ENCODE results near the gene CHFR. TPM values are rescaled to one million over a fixed set of nuclear protein-coding genes. Genes with fewer than 3 reads are reported as not detected.

CHFR gene
- total and polyA plus RNA-seq, 4 donors: 7.0 to 23.4 (median 14.6) TPM

- TF ChIP-seq ATF3 (IDR thresholded peaks at IDR 0.05) (no peak), YY1 (IDR thresholded peaks at IDR 0.05) (no peak), CTCF (IDR thresholded peaks at IDR 0.05; ENCODE audit: low read depth, low read length, missing input control) (no peak), TAF1 (conservative IDR thresholded peaks at IDR 0.05) (no peak)
Observed at GRCh38 chr12:132926415-132926833, 39.0 kb upstream of the CHFR start (continued).

DNA sequence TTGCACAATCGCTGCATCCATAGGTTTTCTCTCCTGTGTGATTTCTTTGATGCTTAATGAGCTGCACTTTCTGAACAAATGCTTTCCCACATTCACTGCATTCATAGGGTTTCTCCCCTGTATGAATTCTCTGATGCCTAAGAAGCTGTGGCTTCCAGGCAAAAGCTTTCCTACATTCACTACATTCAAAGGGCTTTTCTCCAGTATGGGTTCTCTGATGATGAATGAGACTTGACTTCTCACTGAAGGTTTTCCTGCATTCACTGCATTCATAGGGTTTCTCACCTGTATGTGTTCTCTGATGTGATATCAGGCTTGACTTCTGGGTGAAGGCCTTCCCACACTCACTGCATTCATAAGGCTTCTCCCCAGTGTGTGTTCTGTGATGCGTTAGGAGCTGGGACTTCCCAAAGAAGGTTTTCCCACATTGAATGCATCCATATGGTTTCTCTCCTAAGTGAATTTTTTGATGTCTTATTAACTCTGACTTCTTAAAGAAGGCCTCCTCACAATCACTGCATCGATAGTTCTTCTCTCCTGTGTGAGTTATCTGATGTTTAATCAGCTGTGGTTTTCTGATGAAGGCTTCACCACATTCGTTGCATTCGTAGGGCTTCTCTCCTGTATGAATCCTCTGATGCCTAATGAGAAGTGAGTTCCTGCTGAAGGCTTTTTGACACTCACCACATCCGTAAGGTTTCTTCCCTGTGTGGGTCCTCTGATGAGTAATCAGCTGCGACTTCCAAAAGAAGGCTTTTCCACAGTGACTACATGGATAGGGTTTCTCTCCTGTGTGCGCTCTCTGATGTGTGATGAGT, 38.4 kb upstream of the CHFR start:
- H3K9me3 ChIP-seq (ENCODE audit: control insufficient read depth in 4 of 4, low read length in 3 of 4): peaks cover 54 to 93% (median 78%) of the 10 kb centered on the region in 4 donors
- no peak overlapping the region for H3K9ac ChIP-seq (ENCODE audit: low read depth in 1 of 2, low read length in 2 of 2)
- H3K27ac ChIP-seq (ENCODE audit: low read depth in 1 of 2, low read length in 2 of 2): no peak overlapping the region
- peak overlapping the region in 2 of 3 donors; percentile 61 to 73 for H3K4me3 ChIP-seq (ENCODE audit: low read depth in 1 of 3, low read length in 3 of 3)
- H3K27me3 ChIP-seq (ENCODE audit: control insufficient read depth in 4 of 4, insufficient read depth in 4 of 4, low read length in 3 of 4): no peaks in the 10 kb centered on the region
- WGBS: 98% methylated on average over 8 of the region's 8 CpGs
- H3K4me1 ChIP-seq (ENCODE audit: control insufficient read depth in 4 of 4, insufficient read depth in 4 of 4, low read length in 3 of 4): no peaks in the 10 kb centered on the region
- peaks cover 2 to 39% (median 25%) of the 10 kb centered on the region in 4 donors for H3K36me3 ChIP-seq (ENCODE audit: control insufficient read depth in 4 of 4, insufficient read depth in 3 of 4, low read depth in 1 of 4, low read length in 3 of 4)
- DNase-seq (ENCODE audit: low spot score): no peak
- TF ChIP-seq FOXA2 (IDR thresholded peaks at IDR 0.05) (no peak), YY1 (IDR thresholded peaks at IDR 0.05) (no peak), FOXA1 (IDR thresholded peaks at IDR 0.05) (no peak), ATF3 (IDR thresholded peaks at IDR 0.05) (no peak), GABPA (IDR thresholded peaks at IDR 0.05 in 1 of 2, conservative IDR thresholded peaks at IDR 0.05 in 1 of 2) (no peak), JUND (IDR thresholded peaks at IDR 0.05) (no peak)

DNA sequence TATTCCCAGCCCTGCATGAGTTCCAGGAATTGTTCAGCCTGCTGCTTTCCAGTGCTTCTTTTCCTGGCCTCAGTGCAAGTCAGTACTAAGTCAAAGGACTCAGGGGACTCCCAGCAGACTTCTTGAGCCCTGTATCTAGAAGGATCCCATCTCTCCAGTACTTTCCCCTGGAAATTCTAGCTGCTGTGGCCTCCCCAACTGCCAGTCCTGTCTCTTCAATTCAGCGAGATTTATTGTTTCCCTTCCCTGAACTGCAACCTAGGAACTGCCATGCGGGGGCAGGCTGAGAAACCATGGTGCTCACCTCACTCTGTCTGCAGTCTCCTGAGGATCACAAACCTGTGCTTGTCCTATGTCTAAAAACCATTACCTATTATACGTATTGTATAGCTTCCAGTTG, 37.0 kb upstream of the CHFR start:
- no peaks in the 10 kb centered on the region for H3K4me1 ChIP-seq (ENCODE audit: control insufficient read depth in 4 of 4, insufficient read depth in 4 of 4, low read length in 3 of 4)
- peaks cover 0 to 29% (median 18%) of the 10 kb centered on the region in 4 donors for H3K36me3 ChIP-seq (ENCODE audit: control insufficient read depth in 4 of 4, insufficient read depth in 3 of 4, low read depth in 1 of 4, low read length in 3 of 4)
- H3K4me3 ChIP-seq (ENCODE audit: low read depth in 1 of 3, low read length in 3 of 3): peak overlapping the region in 2 of 3 donors; percentile 61 to 73
- WGBS: 95% methylated on average over 3 of the region's 3 CpGs
- H3K27ac ChIP-seq (ENCODE audit: low read depth in 1 of 2, low read length in 2 of 2): no peak overlapping the region
- no peaks in the 10 kb centered on the region for H3K27me3 ChIP-seq (ENCODE audit: control insufficient read depth in 4 of 4, insufficient read depth in 4 of 4, low read length in 3 of 4)
- DNase-seq (ENCODE audit: low spot score): no peak
- TF ChIP-seq ZBTB33 (IDR thresholded peaks at IDR 0.05): no peak
- no peak for TF ChIP-seq HNF4G (IDR thresholded peaks at IDR 0.05)
- H3K9me3 ChIP-seq (ENCODE audit: control insufficient read depth in 4 of 4, low read length in 3 of 4): peaks cover 52 to 92% (median 72%) of the 10 kb centered on the region in 4 donors
- no peak overlapping the region for H3K9ac ChIP-seq (ENCODE audit: low read depth in 1 of 2, low read length in 2 of 2)
